Activated T-helper 2 cell treated with anti-CD3 and anti-CD28 coated beads, Interferon-gamma antibody, Interleukin-2, Interleukin-4, amounts not matched to agents 10 μg/mL and 5 μg/mL and 100 μg/mL, durations not matched to agents 14 hours and 24 hours and 36 hours (primary cell): ENCODE results near the gene ANKRD23. TPM values are rescaled to one million over a fixed set of nuclear protein-coding genes. Genes with fewer than 3 reads are reported as not detected.
A peak's percentile ranks its signal among the peaks of the same experiment; 100 is the strongest.
"Not testable (repeated sequence)": the region's sequence is repeated elsewhere in the genome, so short reads cannot be mapped to it uniquely, and the experiment has no call there.

Experiments used
- DNase-seq: peaks from one replicate; pipeline ENCODE4 v3.0.0; 2021; ENCODE audit warnings: low spot score
- H3K27ac Mint-ChIP-seq: one replicate; pipeline ENCODE4 v1.8.0; 2021; ENCODE audit warnings: mixed read lengths
- H3K27me3 Mint-ChIP-seq: one replicate; pipeline ENCODE4 v1.8.0; 2021; ENCODE audit warnings: low read depth, mixed read lengths
- H3K36me3 Mint-ChIP-seq: one replicate; pipeline ENCODE4 v1.8.0; 2021; ENCODE audit warnings: low read depth, mixed read lengths
- H3K4me1 Mint-ChIP-seq: one replicate; pipeline ENCODE4 v1.8.0; 2021; ENCODE audit warnings: low read depth, mixed read lengths
- H3K4me3 Mint-ChIP-seq: one replicate; pipeline ENCODE4 v1.8.0; 2021; ENCODE audit warnings: low read depth, mild to moderate bottlenecking, moderate library complexity, mixed read lengths
- H3K9me3 Mint-ChIP-seq: one replicate; pipeline ENCODE4 v1.8.0; 2021; ENCODE audit warnings: mixed read lengths
- intact Hi-C: fragments of 100-400 bp; cut with micrococcal nuclease; formaldehyde crosslinking; loops from one replicate; pipeline ENCODE4 v1.15.1; 2023
- total RNA-seq: library from RNA; stranded (reverse); gene quantifications from 2 replicates; pipeline ENCODE4 v1.2.3, GENCODE V29; 2022

The ANKRD23 gene
- total RNA-seq, 1 donor from 2014 or later: 9.1 TPM

DNA sequence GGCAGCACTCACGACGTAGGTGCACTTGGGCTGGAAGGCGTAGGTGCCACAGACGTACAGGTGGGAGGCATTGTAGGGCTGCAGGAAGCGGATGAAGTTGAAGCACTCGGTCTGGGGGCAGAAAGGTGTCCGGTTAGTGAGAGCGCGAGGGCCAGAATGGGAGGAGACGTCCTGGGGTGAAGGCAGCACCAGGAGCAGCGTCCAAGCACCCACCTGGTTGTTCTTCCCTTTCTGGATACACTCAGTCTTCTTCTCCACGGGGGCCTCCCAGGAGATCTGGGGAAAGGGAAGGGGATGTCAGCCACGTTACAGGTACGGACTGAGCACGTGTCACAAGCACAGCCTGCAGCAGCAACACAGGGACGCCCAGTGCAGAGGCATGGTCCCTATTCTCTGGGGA, 21.8 kb upstream of the ANKRD23 start:
- Mint-ChIP-seq H3K4me1 (peaks cover 12% of the 10 kb centered on the region), H3K4me3 (no peak overlapping the region), H3K36me3 (peaks cover 34% of the 10 kb centered on the region), H3K27ac (no peak overlapping the region), H3K27me3 (peaks cover 2% of the 10 kb centered on the region), H3K9me3 (no peaks in the 10 kb centered on the region)
- no peak for DNase-seq
- intact Hi-C loops: no loop called here

- intact Hi-C loops: no loop called here
- no peak overlapping the region for H3K4me3 Mint-ChIP-seq
- peaks cover 13% of the 10 kb centered on the region for H3K4me1 Mint-ChIP-seq
Measured at GRCh38 chr2:96864343-96865091, 20.7 kb upstream of the ANKRD23 start.

GRCh38 chr2:96863575-96864342, 19.9 kb upstream of the ANKRD23 start:
- no peaks in the 10 kb centered on the region for H3K27me3 Mint-ChIP-seq
- peaks cover 18% of the 10 kb centered on the region for H3K4me1 Mint-ChIP-seq
- H3K4me3 Mint-ChIP-seq: no peak overlapping the region
- no peak overlapping the region for H3K27ac Mint-ChIP-seq
- no peak for DNase-seq
- intact Hi-C loops: no loop called here
- H3K36me3 Mint-ChIP-seq: peaks cover 38% of the 10 kb centered on the region
- H3K9me3 Mint-ChIP-seq: no peaks in the 10 kb centered on the region

More at GRCh38 chr2:96864343-96865091, 20.7 kb upstream of the ANKRD23 start:
- no peak for DNase-seq
- H3K27me3 Mint-ChIP-seq: no peaks in the 10 kb centered on the region
- peaks cover 38% of the 10 kb centered on the region for H3K36me3 Mint-ChIP-seq
- H3K27ac Mint-ChIP-seq: no peak overlapping the region
- no peaks in the 10 kb centered on the region for H3K9me3 Mint-ChIP-seq

DNA sequence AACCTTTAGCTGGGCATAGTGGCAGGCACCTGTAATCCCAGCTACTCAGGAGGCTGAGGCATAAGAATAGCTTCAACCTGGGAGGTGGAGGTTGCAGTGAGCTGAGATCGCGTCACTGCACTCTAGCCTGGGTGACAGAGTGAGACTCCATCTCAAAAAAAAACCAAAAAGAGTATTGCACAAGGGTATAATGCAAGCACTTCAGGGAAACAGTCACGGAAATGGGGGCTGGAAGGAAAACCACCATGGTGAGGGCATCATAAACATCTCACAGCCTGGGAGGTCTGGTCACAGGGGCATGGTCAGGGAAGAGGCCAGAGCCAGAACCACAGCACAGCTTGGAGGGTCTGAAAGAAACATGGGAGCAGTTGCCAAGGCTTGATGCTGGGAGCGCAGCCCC, 19.2 kb upstream of the ANKRD23 start:
- H3K4me3 Mint-ChIP-seq, H3K27ac Mint-ChIP-seq, H3K27me3 Mint-ChIP-seq, intact Hi-C loops, H3K9me3 Mint-ChIP-seq, DNase-seq: not testable (repeated sequence)
- Mint-ChIP-seq H3K36me3 (peaks cover 36% of the 10 kb centered on the region), H3K4me1 (peaks cover 19% of the 10 kb centered on the region)

DNA sequence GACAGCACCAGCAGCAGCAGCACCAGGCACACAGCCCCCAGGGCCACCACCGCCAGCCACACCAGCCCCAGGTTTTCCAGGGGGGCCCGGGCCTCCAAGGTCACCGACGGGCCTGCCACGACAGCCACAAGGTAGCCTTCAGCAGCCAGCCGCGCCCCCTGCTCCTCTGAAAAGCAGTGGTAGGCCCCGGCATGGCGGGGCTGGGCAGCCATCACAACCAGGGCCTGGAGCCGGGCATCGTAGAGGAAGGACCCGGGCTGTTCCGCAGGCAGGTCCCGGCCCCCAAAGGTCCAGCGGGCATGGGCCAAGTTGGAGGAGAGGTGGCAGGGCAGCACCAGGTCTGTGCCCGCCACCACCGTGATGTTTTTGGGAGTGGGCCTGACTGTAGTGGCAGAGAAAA, 17.3 kb upstream of the ANKRD23 start:
- Mint-ChIP-seq H3K36me3 (peaks cover 27% of the 10 kb centered on the region), H3K9me3 (no peaks in the 10 kb centered on the region), H3K4me1 (peaks cover 19% of the 10 kb centered on the region), H3K27ac (no peak overlapping the region), H3K4me3 (no peak overlapping the region), H3K27me3 (no peaks in the 10 kb centered on the region)
- no peak for DNase-seq
- intact Hi-C loops: no loop called here

DNA sequence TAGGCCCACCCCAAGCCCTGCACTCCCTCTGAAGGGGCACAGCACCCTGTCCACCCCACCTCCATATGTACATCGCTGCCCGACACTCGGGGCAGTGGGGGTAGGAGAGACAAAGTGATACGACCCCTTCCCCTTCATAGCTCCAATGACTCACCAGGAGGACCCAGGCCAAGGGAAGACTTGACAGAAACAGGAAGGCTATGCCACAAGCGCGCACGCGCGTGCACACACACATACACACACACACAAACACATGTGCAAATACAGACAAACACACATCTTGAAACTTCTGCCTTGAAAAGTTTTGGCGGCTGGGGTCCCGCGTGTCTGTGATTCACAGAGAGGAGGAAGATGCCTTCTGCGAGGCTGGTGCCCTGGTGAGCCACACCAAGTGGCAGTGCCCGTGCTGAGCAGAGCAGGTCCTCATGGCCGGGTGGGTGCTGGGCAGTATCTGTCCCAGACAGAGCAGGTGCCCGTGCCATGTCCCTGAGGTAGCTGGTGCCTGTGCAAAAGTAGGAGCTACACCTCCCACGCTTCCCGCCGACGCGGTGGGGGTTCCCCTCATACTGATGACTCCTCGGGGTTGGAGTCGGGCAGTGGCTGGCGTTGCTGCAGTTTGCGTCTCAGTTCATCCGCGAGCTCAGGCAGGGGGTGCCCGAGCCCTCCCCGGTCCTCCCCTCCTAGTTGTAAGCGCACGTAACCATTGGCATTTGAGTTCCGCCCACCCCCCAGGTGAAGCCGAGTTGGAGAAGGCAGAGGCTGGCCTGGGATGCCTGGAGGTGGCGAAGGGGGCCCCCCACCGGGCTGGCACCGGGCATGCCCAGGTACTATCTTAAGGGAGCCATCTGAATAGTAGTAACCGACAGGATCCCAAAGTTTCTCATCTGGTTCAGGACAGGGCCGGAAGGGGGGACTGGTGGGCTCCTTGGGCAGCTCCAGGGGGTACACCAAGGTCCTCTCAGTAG, 16.5 kb upstream of the ANKRD23 start:
- no peak overlapping the region for H3K4me3 Mint-ChIP-seq
- DNase-seq: no peak
- peak overlapping the region; percentile 11 for H3K27ac Mint-ChIP-seq
- intact Hi-C loops: no loop called here
- H3K4me1 Mint-ChIP-seq: peaks cover 20% of the 10 kb centered on the region
- peaks cover 21% of the 10 kb centered on the region for H3K36me3 Mint-ChIP-seq
- no peaks in the 10 kb centered on the region for H3K27me3 Mint-ChIP-seq
- no peaks in the 10 kb centered on the region for H3K9me3 Mint-ChIP-seq

DNA sequence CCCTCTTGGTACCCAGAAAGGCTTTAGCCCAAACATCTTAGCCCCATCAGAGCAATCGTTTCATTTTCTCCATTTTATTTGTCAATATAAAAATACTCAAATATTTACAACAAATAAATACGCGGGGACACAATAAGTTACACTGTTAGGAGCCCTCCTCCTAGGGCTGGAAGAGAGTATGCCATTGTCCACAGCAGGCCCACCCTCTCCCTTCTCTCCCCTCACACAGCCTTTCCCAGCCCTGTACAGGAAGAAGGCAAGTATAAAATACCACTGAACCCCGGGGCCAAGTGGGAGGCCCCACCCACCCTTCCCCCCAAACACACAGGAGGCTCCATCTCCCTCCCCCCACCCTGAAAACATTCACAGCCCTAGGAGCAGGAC, 15.9 kb upstream of the ANKRD23 start:
- intact Hi-C loops: loop anchor here (2.0 to 5.0 kb wide), 3 partner anchors 42 to 322 kb away; partner anchors contain the start of genes ANKRD36, ARID5A and CNNM3
- Mint-ChIP-seq H3K4me3 (no peak overlapping the region), H3K9me3 (no peaks in the 10 kb centered on the region), H3K4me1 (peaks cover 24% of the 10 kb centered on the region), H3K36me3 (peaks cover 25% of the 10 kb centered on the region), H3K27ac (no peak overlapping the region), H3K27me3 (no peaks in the 10 kb centered on the region)
- DNase-seq: no peak

- intact Hi-C loops: loop anchor here (2.0 to 5.0 kb wide), 3 partner anchors 42 to 322 kb away; partner anchors contain the start of genes ANKRD36, ARID5A and CNNM3
Measured at GRCh38 chr2:96859099-96859649, 15.4 kb upstream of the ANKRD23 start.

GRCh38 chr2:96857667-96858372, 14.0 kb upstream of the ANKRD23 start, which contains the start of gene ANKRD39:
Gene ANKRD39, minus strand, starts transcription at chr2:96858016. Its CDS starts 29 bp downstream, at chr2:96857987.
- Mint-ChIP-seq H3K9me3 (no peaks in the 10 kb centered on the region), H3K27ac (peak within 1 kb of the TSS; percentile 82), H3K27me3 (no peaks in the 10 kb centered on the region), H3K4me1 (peaks cover 24% of the 10 kb centered on the region), H3K36me3 (peaks cover 32% of the 10 kb centered on the region), H3K4me3 (peak within 1 kb of the TSS; percentile 90)
- intact Hi-C loops: loop anchor here (1.0 to 5.0 kb wide), 5 partner anchors 10 to 321 kb away; partner anchors contain the start of genes ANKRD36, ARID5A and CNNM3
- peak; percentile 98 for DNase-seq

More at GRCh38 chr2:96859099-96859649, 15.4 kb upstream of the ANKRD23 start:
- peak overlapping the region; percentile 60 for H3K4me3 Mint-ChIP-seq
- DNase-seq: no peak
- H3K4me1 Mint-ChIP-seq: peaks cover 24% of the 10 kb centered on the region
- H3K27me3 Mint-ChIP-seq: no peaks in the 10 kb centered on the region
- H3K27ac Mint-ChIP-seq: no peak overlapping the region
- H3K9me3 Mint-ChIP-seq: no peaks in the 10 kb centered on the region
- H3K36me3 Mint-ChIP-seq: peaks cover 28% of the 10 kb centered on the region

DNA sequence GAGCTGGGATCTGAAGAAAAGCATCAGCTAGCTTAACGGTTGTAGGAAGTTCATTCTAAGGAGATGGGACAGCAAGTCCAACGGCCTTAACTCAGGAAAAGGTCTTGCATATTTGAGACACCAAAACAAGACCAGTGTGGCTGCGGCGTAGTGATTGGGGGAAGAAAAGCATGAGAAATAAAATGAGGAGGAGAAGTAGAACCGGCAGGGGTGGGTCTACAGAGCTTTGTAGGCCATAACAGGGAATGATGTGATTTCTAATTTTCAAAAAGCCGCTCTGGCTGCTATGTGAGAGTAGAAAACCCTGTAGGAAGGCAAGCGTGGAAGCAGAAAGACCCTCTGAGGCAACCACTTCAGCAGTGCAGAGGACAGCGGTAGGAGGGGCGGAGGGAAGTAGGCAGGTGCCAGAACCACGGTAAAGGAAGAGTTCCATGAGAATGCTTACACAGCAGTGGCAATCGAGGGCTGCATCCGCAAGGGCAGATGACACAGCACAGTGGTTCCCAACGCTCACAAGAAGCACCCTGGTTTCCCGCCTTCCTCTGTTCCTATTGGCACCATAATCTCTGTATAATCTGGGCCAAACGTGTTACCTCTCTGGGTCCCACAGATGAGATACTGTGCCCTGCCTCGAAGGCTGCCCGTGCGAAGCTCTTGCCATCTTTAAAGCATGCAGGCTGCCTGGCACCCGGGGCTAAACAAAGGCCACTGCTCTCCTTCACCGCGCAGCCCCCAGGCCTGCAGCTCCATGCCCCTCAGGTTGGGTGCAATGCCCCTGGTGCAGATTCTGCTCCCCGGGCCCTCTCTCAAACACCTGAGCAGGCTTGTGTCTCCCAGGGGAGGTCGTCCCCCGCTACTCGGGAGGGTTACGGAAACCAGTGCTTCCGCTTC, 13.2 kb upstream of the ANKRD23 start:
- intact Hi-C loops: loop anchor here (5.0 kb wide), 2 partner anchors 40 to 320 kb away; partner anchors contain the start of genes ARID5A and CNNM3
- no peak for DNase-seq
- peak overlapping the region; percentile 82 for H3K27ac Mint-ChIP-seq

GRCh38 chr2:96853321-96853720, 9.5 kb upstream of the ANKRD23 start:
- intact Hi-C loops: no loop called here
- H3K27me3 Mint-ChIP-seq: no peaks in the 10 kb centered on the region

More for the DNA sequence above, 13.2 kb upstream of the ANKRD23 start:
- peak overlapping the region; percentile 90 for H3K4me3 Mint-ChIP-seq
- H3K36me3 Mint-ChIP-seq: peaks cover 37% of the 10 kb centered on the region
- no peaks in the 10 kb centered on the region for H3K27me3 Mint-ChIP-seq
- H3K4me1 Mint-ChIP-seq: peaks cover 24% of the 10 kb centered on the region
- H3K9me3 Mint-ChIP-seq: no peaks in the 10 kb centered on the region

More at GRCh38 chr2:96853321-96853720, 9.5 kb upstream of the ANKRD23 start:
- no peak overlapping the region for H3K27ac Mint-ChIP-seq
- H3K9me3 Mint-ChIP-seq: no peaks in the 10 kb centered on the region
- DNase-seq: no peak
- H3K4me1 Mint-ChIP-seq: peaks cover 14% of the 10 kb centered on the region
- no peak overlapping the region for H3K4me3 Mint-ChIP-seq
- H3K36me3 Mint-ChIP-seq: peaks cover 39% of the 10 kb centered on the region
